Psoas muscle (tissue), 8 donors: ENCODE results near the gene AP2A2. TPM values are rescaled to one million over a fixed set of nuclear protein-coding genes. Genes with fewer than 3 reads are reported as not detected.
A peak's percentile ranks its signal among the peaks of the same experiment; 100 is the strongest.

ENCODE experiments used
- ATAC-seq, 4 donors: fragments of 200-7000 bp; cut with Tn5 transposase; one replicate each; pipeline ENCODE4 v1.9.1; 2020; ENCODE audit warnings: moderate library complexity in 3 of 4, mild to moderate bottlenecking in 2 of 4
- DNase-seq, 2 donors: peaks; one replicate each; pipeline ENCODE4 v3.0.0-alpha.2; 2020
- H3K27ac ChIP-seq: fragments of 200-600 bp; one replicate; pipeline ENCODE4 v1.8.0; 2022
- H3K27me3 ChIP-seq, 3 donors: fragments of 200-600 bp in 1 of 3; one replicate each; pipeline versions ENCODE4 v1.6.1 to v1.8.0; 2013 to 2022; ENCODE audit warnings: low read length in 2 of 3, mild to moderate bottlenecking in 2 of 3, moderate library complexity in 1 of 3; ENCODE audit not compliant: insufficient read depth in 3 of 3
- H3K36me3 ChIP-seq, 2 donors: fragments of 200-600 bp in 1 of 2; one replicate each; pipeline versions ENCODE4 v1.6.1 to v1.8.0; 2013 to 2022; ENCODE audit warnings: low read depth in 1 of 2, mild to moderate bottlenecking in 1 of 2, moderate library complexity in 1 of 2; ENCODE audit not compliant: insufficient read depth in 1 of 2
- H3K4me1 ChIP-seq: fragments of 200-600 bp; one replicate; pipeline ENCODE4 v1.8.0; 2022
- H3K4me3 ChIP-seq: fragments of 200-600 bp; one replicate; pipeline ENCODE4 v1.8.0; 2022; ENCODE audit warnings: mild to moderate bottlenecking
- H3K9me3 ChIP-seq: fragments of 200-600 bp; one replicate; pipeline ENCODE4 v1.8.0; 2022
- WGBS, 3 donors: extraction: QIAGEN DNeasy Blood & Tissue Kit; methylation state at CpG; one replicate each; pipeline versions ENCODE4 v1.1.6 to v1.1.7; 2013; 5-methylcytosine and 5-hydroxymethylcytosine counted together
- intact Hi-C, 2 donors: fragments of 100-400 bp; cut with DNase I; formaldehyde crosslinking; loops; one replicate each; pipeline versions ENCODE4 v1.11.0 to v1.14.2; 2022
- polyA plus RNA-seq, 3 donors: library from polyadenylated mRNA; stranded (reverse); fragments of 200-250 nt; gene quantifications; one replicate each; pipeline ENCODE4 v1.2.3, GENCODE V29; 2013
- total RNA-seq, 4 donors: library from RNA; stranded (reverse); fragmentation: NEBNext Ultra II Directional in 2 of 4; extraction: Animal tissue kit (Norgen Biotek cat#: 25700) in 2 of 4; gene quantifications; one replicate each; pipeline versions ENCODE4 v1.2.1 to v1.2.4, GENCODE V29; 2021 to 2023
- TF ChIP-seq, protein P1 (sequence below): fragments of 200-600 bp; IDR thresholded peaks from one replicate; pipeline ENCODE4 v1.8.0; 2022; ENCODE audit warnings: antibody characterized with exemption
- donor health status: healthy with polysubstance abuse.
- donor health status: DM: no; HTN: no; CAD: no; lungs with moderate emphysema.
- donor health status: Bipolar disorder and iron deficiency.
- donor health status: healthy.
- donor health status: DM: yes; HTN: yes; CAD: no.
- donor health status: DM: no; HTN: no; CAD: no.
- donor health status: DM: no; HTN: no; CAD: no.
- donor health status: DM: yes; HTN: yes; CAD: no.

AP2A2 gene
- total and polyA plus RNA-seq, 7 donors, result 15.9 to 31.4 (median 26.5) TPM

DNA sequence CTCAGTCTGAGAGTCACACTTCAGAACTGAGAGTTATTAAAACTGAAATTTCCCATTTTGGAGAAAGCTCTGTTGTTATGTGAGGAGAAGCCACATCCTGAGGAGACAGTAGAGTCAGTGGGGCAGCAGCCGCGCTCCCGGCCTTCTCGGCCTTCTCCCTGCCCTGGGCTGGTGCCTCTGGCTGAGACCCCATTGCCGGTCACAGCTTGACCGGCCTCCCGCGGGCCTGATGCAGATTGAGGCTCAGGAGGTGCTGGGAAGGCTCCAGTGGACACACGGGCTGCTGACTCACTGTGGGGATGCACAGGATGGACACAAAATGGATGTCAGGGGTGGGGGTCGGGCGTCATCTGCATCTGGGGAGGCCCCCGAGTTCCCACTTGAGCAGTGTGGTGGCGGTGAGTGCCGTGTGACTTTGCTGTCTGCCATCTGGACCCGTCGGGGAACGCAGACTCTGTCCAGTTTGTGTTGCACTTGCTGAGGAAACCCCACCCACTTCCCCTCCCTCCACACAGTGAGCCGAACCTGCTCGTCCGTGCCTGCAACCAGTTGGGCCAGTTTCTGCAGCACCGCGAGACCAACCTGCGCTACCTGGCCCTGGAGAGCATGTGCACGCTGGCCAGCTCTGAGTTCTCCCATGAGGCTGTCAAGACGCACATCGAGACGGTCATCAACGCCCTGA, 60.7 kb downstream of the AP2A2 start:
- Histone ChIP-seq H3K27ac (no peak overlapping the region), H3K9me3 (no peaks in the 10 kb centered on the region), H3K36me3 (peaks cover 3 to 82% of the 10 kb centered on the region in 2 donors), H3K4me1 (peaks cover 1% of the 10 kb centered on the region), H3K27me3 (no peaks in the 10 kb centered on the region), H3K4me3 (no peak overlapping the region)
- WGBS, 3 donors, result 83 to 87% (median 85%) methylated on average over 28 of the region's 28 CpGs
- intact Hi-C loops, result loop anchor here in 1 of 2 donors (2.0 kb wide), 1 partner anchor 20 kb away; no protein-coding TSS in a partner anchor
- no peak for DNase-seq
- ATAC-seq, result peak in 1 of 4 donors; percentile 15
- TF ChIP-seq, protein P1, sequence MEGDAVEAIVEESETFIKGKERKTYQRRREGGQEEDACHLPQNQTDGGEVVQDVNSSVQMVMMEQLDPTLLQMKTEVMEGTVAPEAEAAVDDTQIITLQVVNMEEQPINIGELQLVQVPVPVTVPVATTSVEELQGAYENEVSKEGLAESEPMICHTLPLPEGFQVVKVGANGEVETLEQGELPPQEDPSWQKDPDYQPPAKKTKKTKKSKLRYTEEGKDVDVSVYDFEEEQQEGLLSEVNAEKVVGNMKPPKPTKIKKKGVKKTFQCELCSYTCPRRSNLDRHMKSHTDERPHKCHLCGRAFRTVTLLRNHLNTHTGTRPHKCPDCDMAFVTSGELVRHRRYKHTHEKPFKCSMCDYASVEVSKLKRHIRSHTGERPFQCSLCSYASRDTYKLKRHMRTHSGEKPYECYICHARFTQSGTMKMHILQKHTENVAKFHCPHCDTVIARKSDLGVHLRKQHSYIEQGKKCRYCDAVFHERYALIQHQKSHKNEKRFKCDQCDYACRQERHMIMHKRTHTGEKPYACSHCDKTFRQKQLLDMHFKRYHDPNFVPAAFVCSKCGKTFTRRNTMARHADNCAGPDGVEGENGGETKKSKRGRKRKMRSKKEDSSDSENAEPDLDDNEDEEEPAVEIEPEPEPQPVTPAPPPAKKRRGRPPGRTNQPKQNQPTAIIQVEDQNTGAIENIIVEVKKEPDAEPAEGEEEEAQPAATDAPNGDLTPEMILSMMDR, result no peak

DNA sequence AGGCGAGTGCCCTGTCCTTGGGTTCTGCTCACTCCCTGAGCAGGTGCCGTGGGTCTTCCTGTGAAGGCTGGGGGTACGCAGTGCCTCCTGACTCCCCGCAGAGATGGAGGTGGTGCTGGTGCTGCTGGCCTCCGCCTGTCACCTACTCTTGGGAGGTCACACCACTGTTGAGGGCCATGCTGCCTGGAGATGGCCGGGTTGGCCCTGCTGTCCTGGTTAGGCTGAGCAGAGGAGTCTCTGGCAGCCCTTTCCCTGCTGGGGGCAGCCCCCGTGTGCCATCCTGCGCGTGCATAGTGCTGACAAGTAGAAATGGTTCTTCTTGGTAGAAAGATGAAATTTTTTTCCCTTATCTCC, 61.3 kb downstream of the AP2A2 start:
- intact Hi-C loops, result loop anchor here in 1 of 2 donors (2.0 kb wide), 1 partner anchor 20 kb away; no protein-coding TSS in a partner anchor
- Histone ChIP-seq H3K27ac (no peak overlapping the region), H3K27me3 (no peaks in the 10 kb centered on the region), H3K4me3 (no peak overlapping the region), H3K4me1 (no peaks in the 10 kb centered on the region), H3K9me3 (no peaks in the 10 kb centered on the region), H3K36me3 (peaks cover 3 to 79% of the 10 kb centered on the region in 2 donors)
- TF ChIP-seq, protein P1, result no peak
- ATAC-seq (peak in 1 of 4 donors; percentile 9), DNase-seq (no peak)
- 95 to 96% (median 96%) methylated on average over 9 of the region's 9 CpGs for WGBS, 3 donors

DNA sequence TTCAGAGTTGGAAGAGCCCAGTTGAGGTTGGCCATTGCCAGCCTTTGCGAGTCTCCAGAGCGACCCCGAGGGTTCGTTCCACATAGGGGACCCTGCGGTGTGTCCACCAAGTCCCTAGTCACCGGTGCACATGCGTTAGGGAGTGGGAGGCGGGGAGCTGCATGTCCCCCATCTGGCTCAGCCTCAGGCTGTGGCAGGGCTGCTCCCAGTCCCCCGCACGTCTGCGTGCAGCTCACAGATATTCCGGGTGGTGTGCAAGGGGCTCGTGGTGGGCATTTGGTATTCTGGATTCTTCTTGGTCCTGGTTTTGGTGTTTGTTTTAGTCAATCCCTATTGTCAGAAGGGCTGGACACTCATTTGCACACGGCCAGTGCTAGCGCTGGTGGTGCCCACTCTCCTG, 62.0 kb downstream of the AP2A2 start:
- Histone ChIP-seq H3K9me3 (no peaks in the 10 kb centered on the region), H3K36me3 (peaks cover 3 to 81% of the 10 kb centered on the region in 2 donors), H3K27ac (no peak overlapping the region), H3K4me3 (no peak overlapping the region), H3K4me1 (no peaks in the 10 kb centered on the region), H3K27me3 (no peaks in the 10 kb centered on the region)
- intact Hi-C loops, result loop anchor here in 1 of 2 donors (2.0 kb wide), 1 partner anchor 21 kb away; no protein-coding TSS in a partner anchor
- WGBS, 3 donors, result 96% methylated on average over 15 of the region's 15 CpGs
- TF ChIP-seq, protein P1, result no peak
- DNase-seq, result no peak
- ATAC-seq, result no peak

DNA sequence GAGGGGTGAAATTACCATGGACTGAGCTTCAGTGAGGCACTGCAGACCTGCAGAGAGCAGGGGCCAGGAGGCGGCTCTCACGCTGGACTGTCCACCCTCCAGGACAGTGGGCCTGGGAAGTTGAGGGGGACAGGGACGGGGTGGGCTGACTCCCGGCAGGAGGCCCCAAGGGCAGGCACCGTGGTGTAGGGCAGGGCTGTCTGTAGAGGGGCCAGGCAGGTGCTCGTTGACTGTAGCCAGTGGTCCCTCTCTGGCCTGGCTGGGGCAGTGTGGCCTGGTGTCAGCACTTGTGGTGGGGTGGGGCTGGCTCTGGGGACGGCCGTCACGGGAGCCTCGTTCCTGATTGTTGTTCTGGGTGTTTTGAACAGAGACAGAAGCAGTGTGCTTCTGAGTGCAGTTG, 64.4 kb downstream of the AP2A2 start:
- 89 to 90% (median 89%) methylated on average over 10 of the region's 10 CpGs for WGBS, 3 donors
- H3K9me3 ChIP-seq, result no peaks in the 10 kb centered on the region
- H3K27ac ChIP-seq, result no peak overlapping the region
- H3K4me1 ChIP-seq, result no peaks in the 10 kb centered on the region
- ATAC-seq, result no peak
- H3K4me3 ChIP-seq, result no peak overlapping the region
- no peak for DNase-seq
- intact Hi-C loops, result no loop called here
- peaks cover 3 to 85% of the 10 kb centered on the region in 2 donors for H3K36me3 ChIP-seq
- no peaks in the 10 kb centered on the region for H3K27me3 ChIP-seq
- TF ChIP-seq, protein P1, result no peak
